Neural crest cell (in vitro differentiated cells): ENCODE data around the gene LY9. TPM values are rescaled to one million over a fixed set of nuclear protein-coding genes. Genes with fewer than 3 reads are reported as not detected.

Experiments
- DNase-seq: peaks from one replicate; pipeline ENCODE4 v3.0.0; 2021; ENCODE audit warnings: low read depth, mixed read lengths, low spot score
- H3K27ac Mint-ChIP-seq: one replicate; pipeline ENCODE4 v1.8.0; 2021; ENCODE audit warnings: mild to moderate bottlenecking, mixed read lengths; ENCODE audit not compliant: unreplicated experiment
- H3K27me3 Mint-ChIP-seq: 2 replicates; pipeline ENCODE4 v1.8.0; 2021; ENCODE audit warnings: low read depth, mild to moderate bottlenecking, mixed read lengths
- H3K36me3 Mint-ChIP-seq: 2 replicates; pipeline ENCODE4 v1.8.0; 2021; ENCODE audit warnings: low read depth, mild to moderate bottlenecking, mixed read lengths
- H3K4me1 Mint-ChIP-seq: 2 replicates; pipeline ENCODE4 v1.8.0; 2021; ENCODE audit warnings: mixed read lengths
- H3K4me3 Mint-ChIP-seq: one replicate; pipeline ENCODE4 v1.8.0; 2021; ENCODE audit warnings: mild to moderate bottlenecking, mixed read lengths
- H3K9me3 Mint-ChIP-seq: 2 replicates; pipeline ENCODE4 v1.8.0; 2021; ENCODE audit warnings: mixed read lengths
- total RNA-seq: library from RNA; stranded (reverse); gene quantifications from 2 replicates; pipeline ENCODE4 v1.2.1, GENCODE V29; 2021
- TF ChIP-seq, protein P1 (sequence below): fragments of 200-600 bp; sonication (generic); conservative IDR thresholded peaks from 2 replicates; pipeline ENCODE4 v1.5.0; 2021; ENCODE audit warnings: antibody characterized with exemption, mild to moderate bottlenecking

Gene LY9
- total RNA-seq, 1 donor from 2014 or later: not detected

DNA sequence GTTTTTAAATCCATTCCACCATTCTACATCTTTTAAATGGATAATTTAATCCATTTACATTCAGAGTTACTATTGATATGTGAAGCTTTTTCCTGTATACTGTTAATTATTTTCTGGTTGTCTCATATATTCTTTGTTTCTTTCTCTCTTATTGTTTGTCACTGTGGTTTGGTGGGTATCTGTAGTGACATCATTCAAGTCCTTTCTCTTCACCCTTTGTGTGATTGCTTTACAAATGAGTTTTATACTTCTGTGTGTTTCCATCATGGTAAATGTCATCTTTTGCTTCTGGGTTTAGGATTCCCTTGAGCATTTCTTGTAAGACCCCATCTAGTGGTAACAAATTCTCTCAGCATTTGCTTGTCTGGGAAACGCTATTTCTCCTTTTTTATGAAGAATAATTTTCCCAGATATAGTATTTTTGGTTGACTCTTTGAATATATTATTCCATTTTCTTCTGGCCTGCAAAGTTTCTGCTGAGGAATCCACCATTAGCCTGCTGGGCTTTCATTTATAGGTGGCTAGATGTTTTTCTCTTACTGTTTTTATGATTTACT lies 10.2 kb downstream of the LY9 start:
- Mint-ChIP-seq H3K27me3 (peaks cover 14% of the 10 kb centered on the region), H3K4me1 (no peaks in the 10 kb centered on the region), H3K27ac (no peak overlapping the region), H3K9me3 (peaks cover 20% of the 10 kb centered on the region), H3K4me3 (no peak overlapping the region), H3K36me3 (peaks cover 15% of the 10 kb centered on the region)
- no peak for DNase-seq
- TF ChIP-seq, protein P1, sequence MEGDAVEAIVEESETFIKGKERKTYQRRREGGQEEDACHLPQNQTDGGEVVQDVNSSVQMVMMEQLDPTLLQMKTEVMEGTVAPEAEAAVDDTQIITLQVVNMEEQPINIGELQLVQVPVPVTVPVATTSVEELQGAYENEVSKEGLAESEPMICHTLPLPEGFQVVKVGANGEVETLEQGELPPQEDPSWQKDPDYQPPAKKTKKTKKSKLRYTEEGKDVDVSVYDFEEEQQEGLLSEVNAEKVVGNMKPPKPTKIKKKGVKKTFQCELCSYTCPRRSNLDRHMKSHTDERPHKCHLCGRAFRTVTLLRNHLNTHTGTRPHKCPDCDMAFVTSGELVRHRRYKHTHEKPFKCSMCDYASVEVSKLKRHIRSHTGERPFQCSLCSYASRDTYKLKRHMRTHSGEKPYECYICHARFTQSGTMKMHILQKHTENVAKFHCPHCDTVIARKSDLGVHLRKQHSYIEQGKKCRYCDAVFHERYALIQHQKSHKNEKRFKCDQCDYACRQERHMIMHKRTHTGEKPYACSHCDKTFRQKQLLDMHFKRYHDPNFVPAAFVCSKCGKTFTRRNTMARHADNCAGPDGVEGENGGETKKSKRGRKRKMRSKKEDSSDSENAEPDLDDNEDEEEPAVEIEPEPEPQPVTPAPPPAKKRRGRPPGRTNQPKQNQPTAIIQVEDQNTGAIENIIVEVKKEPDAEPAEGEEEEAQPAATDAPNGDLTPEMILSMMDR: no peak

DNA sequence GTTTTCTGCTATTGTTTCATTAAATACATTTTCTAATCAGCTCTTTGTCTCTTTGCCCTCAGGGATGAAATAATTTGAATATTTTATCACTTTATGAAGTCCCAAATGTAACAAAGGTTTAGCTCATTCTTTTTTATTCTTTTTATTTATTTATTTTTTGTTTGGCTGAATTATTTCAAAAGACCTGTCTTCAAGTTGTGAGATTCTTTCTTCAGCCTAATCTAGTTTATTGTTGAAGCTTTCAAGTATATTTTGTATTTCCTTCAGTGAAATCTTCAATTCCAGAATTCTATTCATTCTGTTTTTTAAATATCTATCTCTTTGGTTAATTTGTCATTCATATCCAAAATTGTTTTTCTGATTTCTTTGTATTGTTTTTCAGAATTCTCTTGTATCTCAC lies 10.8 kb downstream of the LY9 start:
- Mint-ChIP-seq H3K27ac (no peak overlapping the region), H3K9me3 (peaks cover 20% of the 10 kb centered on the region), H3K4me1 (no peaks in the 10 kb centered on the region), H3K4me3 (no peak overlapping the region), H3K27me3 (peaks cover 14% of the 10 kb centered on the region), H3K36me3 (peaks cover 15% of the 10 kb centered on the region)
- TF ChIP-seq, protein P1: no peak
- no peak for DNase-seq

DNA sequence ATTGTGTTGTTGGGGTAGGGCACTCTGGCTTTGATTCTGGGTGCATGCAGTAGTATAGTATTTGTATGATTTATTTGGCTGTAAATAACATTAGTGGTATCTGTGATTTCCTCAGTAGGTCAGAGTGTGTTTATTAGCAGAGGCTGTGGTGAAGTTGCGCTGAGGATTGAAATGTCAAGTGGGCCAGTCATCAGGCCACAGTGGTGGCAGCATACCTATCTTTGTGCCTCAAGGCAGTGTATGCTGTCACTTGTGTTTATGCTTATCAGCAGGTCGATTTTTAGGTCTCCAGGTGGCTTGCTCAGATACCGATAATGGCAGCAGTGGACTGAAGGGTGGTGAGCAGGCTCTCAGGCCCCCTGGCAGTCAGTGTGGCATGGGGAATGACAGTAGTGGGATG lies 11.3 kb downstream of the LY9 start:
- Mint-ChIP-seq H3K27ac (no peak overlapping the region), H3K36me3 (peaks cover 15% of the 10 kb centered on the region), H3K27me3 (peaks cover 14% of the 10 kb centered on the region), H3K4me3 (no peak overlapping the region), H3K9me3 (peaks cover 20% of the 10 kb centered on the region), H3K4me1 (no peaks in the 10 kb centered on the region)
- DNase-seq: no peak
- TF ChIP-seq, protein P1: no peak

DNA sequence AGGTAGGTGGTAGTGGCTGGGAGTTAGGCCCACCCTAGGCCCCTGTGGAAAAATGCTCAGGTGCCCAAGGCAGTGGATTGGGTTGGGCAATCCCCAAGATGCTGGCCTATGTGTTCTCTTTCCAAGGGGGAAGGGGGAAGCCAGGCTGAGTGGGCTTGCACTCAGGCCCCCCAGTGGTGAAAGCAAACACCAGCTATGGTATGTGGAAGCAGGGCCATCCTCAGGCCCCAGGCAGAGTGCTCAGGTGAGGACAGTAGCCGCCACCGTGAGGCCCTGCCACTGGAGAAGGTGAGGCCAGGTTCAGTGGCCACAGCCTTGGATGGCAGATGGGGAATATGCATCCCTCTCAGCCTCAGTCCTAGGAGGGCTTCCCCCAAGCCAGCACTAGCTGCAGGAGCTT lies 11.8 kb downstream of the LY9 start:
- Mint-ChIP-seq H3K4me1 (no peaks in the 10 kb centered on the region), H3K27ac (no peak overlapping the region), H3K9me3 (peaks cover 20% of the 10 kb centered on the region), H3K27me3 (peaks cover 14% of the 10 kb centered on the region), H3K4me3 (no peak overlapping the region), H3K36me3 (peaks cover 15% of the 10 kb centered on the region)
- no peak for DNase-seq
- TF ChIP-seq, protein P1: no peak

DNA sequence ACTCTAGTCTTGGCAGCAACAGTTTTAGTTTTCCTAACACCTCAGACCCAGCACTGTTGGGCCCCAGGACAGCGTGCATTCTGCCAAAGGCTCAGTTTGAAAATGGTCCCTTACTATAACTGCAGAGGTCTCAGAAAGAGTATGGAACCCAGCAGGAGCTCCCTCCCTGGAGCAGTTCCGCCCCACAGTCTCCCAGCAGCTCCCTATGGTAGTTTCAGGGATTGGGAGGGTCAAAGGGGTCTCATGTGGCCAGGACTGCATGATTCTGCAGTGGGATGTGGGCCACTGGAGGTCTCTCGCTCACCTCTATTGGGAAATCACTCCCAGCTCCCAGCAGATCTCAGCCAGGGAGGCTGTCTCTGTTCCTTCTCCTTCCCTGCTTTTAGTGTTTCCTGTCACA lies 12.3 kb downstream of the LY9 start:
- TF ChIP-seq, protein P1: no peak
- Mint-ChIP-seq H3K9me3 (peaks cover 20% of the 10 kb centered on the region), H3K36me3 (peaks cover 15% of the 10 kb centered on the region), H3K4me1 (no peaks in the 10 kb centered on the region), H3K27ac (no peak overlapping the region), H3K27me3 (peaks cover 14% of the 10 kb centered on the region), H3K4me3 (no peak overlapping the region)
- DNase-seq: no peak

DNA sequence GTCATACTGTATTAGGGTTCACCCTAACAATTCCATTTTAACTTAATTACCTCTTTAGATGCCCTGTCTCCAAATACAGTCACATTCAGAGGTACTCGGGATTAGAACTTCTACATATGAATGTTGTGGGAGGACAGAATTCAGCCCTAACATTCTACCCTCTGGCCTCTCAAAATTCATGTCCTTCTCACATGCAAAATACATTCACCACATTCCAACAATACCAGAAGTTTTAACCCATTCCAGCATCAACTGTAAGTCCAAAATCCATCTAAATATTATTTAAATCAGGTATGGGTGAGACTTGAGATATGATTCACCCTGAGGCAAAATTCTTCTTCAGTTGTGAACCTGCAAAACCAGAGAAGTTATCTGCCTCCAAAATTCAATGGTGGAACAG lies 14.5 kb downstream of the LY9 start:
- peaks cover 13% of the 10 kb centered on the region for H3K9me3 Mint-ChIP-seq
- TF ChIP-seq, protein P1: no peak
- DNase-seq: no peak
- no peak overlapping the region for H3K27ac Mint-ChIP-seq
- no peaks in the 10 kb centered on the region for H3K4me1 Mint-ChIP-seq
- H3K36me3 Mint-ChIP-seq: peaks cover 11% of the 10 kb centered on the region
- H3K27me3 Mint-ChIP-seq: peaks cover 8% of the 10 kb centered on the region
- H3K4me3 Mint-ChIP-seq: no peak overlapping the region
